NCI-H82 (cell line): Measurements from ENCODE around the gene AP5Z1.

Experiments used
- DNase-seq: peaks from one replicate; lab custom pipeline; 2025; lab: John Stamatoyannopoulos, UW

The AP5Z1 gene

GRCh38 chr7:4803397-4804241, 28.2 kb downstream of the AP5Z1 start:
- DNase-seq = no peak

DNA sequence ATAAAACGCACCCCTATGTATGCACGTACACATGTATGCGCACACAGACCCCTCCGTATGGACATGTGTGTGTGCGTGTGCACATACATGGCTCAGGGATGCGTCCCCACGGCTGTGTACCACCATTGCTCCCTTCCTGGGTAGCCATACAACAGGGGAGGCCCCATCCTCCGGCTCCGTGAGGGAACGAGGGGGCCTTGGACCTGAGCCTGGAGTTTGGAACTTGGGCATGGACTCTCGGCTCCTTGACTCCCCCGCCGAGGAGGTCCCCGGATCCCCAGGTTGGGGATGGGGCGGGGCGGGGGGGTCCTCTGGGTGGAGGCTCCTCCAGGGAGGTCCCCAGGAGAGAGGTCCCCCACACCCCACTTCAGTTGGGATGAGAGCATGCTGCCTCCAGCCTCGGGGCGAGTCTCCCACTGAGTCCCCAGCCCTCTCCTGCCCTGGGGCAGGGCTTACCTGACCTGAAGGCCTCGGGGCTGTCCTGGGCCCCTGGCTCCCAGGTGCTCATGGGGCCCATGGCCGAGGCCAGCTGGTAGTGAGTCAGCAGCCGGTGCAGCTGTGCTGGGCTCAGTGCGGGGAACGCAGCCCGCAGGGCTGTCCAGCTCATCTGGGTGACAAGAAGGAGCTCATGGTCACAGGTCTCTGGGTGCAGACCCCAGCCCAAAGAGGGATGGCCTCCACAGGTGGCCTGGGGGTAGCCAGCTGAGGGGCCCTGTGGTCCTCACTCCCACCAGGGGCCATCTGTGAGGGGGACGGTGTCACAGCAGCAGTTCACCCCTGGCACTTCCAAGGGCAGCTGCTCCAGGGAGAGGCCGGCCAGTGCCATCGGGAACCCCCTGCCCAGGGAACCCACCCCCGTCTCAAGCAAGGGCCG, 29.9 kb downstream of the AP5Z1 start:
- no peak for DNase-seq

- DNase-seq = no peak
These were observed 30.5 kb downstream of the AP5Z1 start for GRCh38 chr7:4805984-4806300.

- no peak for DNase-seq
These were observed 31.7 kb downstream of the AP5Z1 start for GRCh38 chr7:4806983-4807597.

GRCh38 chr7:4807598-4808016, 32.2 kb downstream of the AP5Z1 start:
- DNase-seq = no peak

GRCh38 chr7:4808026-4808425, 32.6 kb downstream of the AP5Z1 start:
- no peak for DNase-seq

DNA sequence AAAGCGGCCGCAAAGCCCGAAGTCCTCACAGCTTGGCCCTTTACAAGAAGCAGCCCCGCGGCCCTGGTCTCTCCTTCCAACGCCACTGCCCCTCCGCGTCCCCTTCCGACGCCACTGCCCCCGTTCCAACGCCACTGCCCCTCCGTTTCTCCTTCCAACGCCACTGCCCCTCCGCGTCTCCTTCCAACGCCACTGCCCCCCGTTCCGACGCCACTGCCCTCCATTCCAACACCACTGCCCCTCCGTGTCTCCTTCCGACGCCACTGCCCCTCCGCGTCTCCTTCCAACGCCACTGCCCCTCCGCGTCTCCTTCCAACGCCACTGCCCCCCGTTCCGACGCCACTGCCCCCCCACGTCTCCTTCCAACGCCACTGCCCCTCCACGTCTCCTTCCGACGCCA, 33.1 kb downstream of the AP5Z1 start:
- no peak for DNase-seq

GRCh38 chr7:4809091-4809591, 33.7 kb downstream of the AP5Z1 start:
- no peak for DNase-seq

GRCh38 chr7:4809666-4810065, 34.2 kb downstream of the AP5Z1 start:
- no peak for DNase-seq

DNA sequence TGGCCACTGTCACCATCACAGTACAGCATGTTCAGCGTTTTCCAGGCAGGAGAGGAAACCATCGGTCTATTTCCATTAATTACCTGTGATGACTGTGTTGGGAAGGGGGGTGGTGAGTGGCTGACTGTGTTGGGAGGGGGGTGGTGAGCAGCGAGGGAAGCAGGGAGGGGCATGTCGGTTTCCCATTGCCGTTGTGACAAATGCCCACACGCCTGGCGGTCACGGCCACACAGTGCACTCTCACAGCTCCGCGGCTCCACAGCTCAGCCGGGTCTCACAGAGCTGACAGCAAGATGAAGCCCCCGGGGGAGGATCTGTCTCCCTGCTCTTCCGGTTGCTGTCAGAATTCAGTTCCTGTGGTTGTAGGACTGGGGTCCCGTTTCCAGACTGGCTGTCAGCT, 39.0 kb downstream of the AP5Z1 start:
- DNase-seq = no peak

GRCh38 chr7:4815121-4815520, 39.7 kb downstream of the AP5Z1 start:
- DNase-seq = no peak

GRCh38 chr7:4815609-4816418, 40.4 kb downstream of the AP5Z1 start:
- DNase-seq = no peak

- DNase-seq = no peak
These were observed 41.1 kb downstream of the AP5Z1 start for GRCh38 chr7:4816419-4817080.

DNA sequence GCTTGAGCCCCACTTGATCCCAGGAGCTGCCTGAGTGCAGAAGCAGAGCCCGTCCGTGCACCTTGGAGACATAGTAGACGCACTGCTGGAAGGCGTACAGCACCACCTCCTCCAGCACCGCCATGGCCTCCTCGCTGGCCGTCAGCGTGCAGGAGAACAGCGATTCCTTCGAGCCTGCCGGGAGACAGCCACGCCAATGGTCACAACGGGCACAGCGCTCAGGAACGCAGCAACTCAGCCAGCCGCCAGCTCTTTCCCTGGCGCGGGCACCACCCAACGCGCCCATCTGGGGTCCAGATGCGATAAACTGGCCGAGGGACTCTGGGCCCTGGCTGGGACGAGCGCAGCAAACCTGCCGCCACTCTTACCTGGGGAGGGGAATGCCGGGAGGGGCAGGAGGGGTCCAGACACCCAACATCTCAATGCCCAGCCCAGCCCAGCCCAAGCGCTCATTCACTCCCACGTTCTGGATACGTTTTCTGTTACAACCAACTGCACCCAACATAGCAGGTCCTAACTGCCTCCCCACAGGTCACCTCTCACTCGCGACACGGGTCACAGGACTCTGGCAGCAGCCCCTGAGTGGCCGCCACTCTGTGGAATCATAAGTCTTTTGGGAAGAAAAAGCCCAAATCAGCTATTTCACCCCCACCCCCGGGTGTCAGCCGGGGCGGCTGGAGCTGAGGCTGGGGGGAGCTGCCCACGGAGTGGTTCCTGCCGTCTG, 41.9 kb downstream of the AP5Z1 start:
- DNase-seq = no peak

DNA sequence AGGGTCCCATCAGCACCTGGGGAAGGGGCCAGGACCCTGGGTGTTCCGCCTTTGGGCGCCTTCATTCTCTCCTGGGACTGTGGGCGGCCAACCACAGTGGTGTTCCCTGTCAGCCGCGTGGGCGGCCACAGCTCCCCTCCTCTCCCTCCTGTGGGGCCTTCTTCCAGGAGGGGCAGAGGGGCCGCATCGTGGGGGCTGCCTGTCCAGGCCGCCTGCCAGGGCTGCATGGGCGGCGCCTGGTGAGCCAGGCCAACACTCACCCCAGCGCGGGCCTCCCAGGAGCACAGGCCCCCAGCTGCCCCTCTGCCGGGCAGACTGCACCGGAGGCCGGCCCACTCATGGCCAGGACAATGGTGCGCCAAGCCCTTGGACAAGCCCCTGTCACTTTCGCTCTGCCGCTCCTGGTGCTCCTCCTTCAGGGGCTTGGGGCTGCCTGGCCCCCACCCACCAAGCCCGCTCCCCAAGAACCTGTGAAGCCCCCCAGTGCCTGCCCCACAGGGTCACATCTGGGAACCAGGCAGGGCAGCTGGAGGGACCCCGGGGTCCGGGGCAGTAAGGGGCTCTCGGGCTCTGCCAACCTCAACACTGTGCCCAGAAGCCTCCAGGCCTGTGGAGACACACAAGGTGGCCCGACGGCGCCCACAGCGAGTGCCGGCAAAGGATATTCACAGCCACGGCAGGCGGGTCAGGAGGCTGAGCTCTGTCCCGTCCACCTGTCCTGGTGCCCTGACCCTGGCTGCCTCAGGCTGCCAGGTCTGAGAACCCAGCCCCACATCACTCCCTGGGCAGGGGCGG, 42.8 kb downstream of the AP5Z1 start:
- DNase-seq = no peak

DNA sequence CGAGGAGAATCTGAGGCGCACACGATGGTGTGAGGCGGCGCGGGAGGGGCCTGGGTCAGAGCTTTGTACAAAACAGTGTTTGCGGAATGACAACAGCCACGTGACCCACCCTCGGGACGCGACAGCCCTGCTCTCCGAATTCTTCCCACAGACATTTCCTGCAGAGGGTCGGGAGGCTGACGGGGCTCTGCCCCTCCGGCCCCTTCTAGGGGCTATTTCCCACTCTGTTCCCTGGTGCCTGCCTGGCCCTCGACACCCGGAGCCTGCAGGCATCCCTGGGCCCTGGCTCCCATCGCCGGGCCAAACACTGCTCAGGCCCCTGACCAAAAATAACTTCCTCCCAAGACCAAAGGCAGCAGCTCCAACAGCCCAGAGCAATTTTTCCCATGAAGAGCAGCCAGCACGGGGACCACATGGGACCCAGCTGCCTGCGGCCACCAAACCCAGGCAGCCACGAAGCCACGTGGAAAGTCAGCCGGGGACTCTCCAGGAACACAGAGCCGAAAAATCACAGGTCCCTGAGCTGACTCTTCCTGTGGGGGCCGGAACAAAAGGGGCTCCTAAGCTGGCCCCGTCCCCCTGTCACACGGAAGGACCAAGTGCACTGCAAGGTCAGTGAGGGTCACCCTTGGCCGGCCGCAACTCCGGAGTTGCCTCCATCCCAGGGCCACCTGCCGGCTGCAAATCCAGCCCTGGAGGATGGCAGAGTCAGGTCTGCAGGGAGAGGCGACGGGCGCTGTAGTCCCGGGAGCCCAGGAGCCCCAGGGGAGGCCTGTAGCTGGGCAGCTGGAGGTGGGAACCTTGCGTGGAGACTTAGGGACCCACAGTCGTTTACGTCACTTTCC, 44.4 kb downstream of the AP5Z1 start:
- DNase-seq = no peak

DNA sequence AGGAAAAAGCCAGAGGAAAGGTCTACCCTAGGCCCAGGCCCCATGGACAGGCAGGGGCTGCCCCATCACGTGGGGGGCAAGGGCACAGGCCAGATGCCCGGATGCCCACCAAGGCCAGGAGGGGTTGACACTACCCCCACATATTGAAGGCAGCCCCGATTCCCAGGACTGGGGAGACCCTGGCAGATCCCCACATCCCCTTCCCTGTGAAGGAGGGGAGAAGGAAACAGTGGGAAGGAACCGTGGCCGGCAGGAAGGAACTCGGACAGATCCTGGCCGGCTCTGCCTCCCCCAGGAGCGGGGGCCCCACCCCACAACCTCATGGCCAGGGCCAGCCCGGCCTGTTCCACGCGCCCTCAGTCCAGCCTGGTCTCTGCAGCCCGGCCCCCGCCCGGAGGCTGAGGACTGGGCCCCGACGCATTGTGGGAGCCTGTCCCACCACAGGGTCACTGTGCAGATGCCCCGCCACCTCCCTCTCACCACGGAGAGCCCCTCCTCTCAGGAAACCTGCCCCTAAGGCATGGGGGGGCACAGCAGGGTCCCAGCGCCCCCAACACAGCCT, 45.1 kb downstream of the AP5Z1 start:
- no peak for DNase-seq

DNA sequence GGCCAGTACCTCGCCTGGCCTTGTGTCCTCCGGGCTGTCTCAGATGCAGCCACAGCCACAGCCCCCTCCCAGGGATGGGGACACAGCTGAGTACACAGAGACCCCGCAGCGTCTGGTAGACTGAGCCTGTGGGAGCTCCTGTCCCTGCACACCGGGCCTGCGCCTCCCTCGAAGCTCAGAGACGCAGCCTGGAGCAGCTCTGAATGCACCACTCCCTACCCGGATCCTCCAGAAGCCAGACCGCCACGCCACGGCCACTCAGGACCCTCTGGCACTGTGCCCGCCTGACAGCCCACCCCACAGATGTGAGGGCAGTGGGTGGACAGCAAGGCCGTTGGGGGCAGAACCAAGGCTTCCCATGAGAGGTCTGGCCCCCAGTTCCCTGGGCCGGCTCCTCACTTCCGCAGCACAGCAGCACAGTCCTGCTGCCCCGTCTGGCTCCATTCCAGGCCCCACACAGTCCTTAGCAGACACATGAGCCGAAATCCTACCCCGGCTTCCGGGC, 45.6 kb downstream of the AP5Z1 start:
- DNase-seq = no peak
